GM21381 (cell line): ENCODE data around the gene ARL17A.
"Not testable (repeated sequence)": the region's sequence is repeated elsewhere in the genome, so short reads cannot be mapped to it uniquely, and the experiment has no call there.

Experiments used
- ATAC-seq: cut with Tn5 transposase; IDR thresholded peaks from one replicate; pipeline ENCODE4 v1.9.1; 2021; ENCODE audit warnings: mild to moderate bottlenecking, moderate library complexity; ENCODE audit not compliant: unreplicated experiment

ARL17A gene

DNA sequence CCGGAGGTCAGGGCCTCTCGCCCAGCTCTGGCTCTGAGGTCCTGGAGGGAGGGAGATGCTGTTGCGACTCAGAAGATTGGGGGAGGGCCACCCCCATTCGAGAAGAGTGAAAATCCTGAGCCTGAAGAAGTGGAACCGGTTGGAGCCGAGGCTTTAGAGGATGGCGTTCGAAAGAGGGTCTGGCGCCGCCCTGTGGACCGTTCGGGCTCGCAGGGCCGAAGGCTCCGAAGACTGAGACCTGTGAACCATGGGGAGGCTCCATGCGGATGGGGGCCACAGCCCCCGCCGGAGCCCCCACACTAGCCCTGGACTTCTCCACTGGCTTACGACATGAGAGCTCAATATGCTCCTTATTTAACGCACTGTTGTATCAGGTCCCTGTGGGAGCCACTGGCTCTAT is 20.3 kb downstream of the ARL17A start:
- ATAC-seq: not testable (repeated sequence)

DNA sequence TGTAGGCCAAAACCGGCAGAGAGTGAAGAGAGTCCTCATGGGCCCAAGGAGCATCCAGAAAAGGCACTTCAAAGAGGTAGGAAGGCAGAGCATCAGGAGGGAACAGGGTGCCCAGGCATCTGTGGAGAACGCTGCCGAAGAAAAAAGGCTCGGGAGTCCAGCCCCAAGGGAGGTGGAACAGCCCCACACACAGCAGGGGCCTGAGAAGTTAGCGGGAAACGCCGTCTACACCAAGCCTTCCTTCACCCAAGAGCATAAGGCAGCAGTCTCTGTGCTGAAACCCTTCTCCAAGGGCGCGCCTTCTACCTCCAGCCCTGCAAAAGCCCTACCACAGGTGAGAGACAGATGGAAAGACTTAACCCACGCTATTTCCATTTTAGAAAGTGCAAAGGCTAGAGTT is 30.9 kb downstream of the ARL17A start:
- ATAC-seq: not testable (repeated sequence)

DNA sequence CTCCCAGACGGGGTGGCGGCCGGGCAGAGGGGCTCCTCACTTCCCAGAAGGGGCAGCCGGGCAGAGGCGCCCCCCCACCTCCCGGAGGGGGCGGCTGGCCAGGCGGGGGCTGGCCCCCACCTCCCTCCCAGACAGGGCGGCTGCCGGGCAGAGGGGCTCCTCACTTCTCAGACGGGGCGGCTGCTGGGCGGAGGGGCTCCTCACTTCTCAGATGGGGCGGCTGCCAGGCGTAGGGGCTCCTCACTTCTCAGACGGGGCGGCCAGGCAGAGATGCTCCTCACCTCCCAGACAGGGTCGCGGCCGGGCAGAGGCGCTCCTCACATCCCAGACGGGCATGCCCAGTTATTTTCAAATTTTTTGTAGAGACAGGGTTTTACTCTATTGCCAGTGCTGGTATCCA is 44.8 kb downstream of the ARL17A start:
- ATAC-seq: not testable (repeated sequence)

DNA sequence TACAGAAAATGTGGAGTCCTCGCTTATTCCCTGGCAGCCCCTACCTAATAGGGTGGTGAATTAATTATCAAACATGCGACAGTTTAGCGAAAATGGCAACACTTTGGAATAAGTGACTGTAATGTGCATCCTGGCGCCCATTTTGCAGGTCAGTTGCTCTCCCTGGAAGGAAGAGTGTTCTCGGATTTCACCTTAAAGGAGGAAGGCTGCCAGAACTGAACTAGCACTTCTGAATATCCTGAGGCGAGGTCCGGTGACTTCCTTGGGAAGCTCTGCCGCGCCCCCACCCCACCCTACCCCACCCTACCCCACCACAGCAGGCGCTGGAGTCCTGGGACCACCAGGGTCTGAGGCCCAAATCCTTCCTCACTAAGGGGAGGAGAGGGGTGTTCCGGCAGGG is 67.3 kb downstream of the ARL17A start, which contains the start of gene LRRC37A2:
TSS of gene LRRC37A2 (plus strand) at position 301 of the 400 bp plus-strand sequence. CDS start 245 bp downstream, outside the sequence.
- ATAC-seq: not testable (repeated sequence)

DNA sequence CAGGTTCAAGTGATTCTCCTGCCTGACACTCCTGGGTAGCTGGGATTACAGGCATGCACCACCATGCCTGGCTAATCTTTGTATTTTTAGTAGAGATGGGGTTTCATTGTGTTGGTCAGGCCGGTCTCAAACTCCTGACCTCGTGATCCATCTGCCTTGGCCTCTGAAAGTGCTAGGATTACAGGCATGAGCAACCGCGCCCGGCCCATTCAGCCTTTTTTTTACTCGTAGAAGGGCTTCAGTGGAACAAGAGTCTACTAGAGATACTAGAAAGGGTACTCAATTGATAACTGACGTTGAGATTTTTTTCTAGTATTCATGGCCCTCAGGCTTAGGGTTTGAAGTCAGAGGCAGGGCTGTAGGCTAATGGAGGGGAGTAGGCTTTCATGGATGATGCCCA is 73.6 kb downstream of the ARL17A start:
- ATAC-seq: not testable (repeated sequence)

DNA sequence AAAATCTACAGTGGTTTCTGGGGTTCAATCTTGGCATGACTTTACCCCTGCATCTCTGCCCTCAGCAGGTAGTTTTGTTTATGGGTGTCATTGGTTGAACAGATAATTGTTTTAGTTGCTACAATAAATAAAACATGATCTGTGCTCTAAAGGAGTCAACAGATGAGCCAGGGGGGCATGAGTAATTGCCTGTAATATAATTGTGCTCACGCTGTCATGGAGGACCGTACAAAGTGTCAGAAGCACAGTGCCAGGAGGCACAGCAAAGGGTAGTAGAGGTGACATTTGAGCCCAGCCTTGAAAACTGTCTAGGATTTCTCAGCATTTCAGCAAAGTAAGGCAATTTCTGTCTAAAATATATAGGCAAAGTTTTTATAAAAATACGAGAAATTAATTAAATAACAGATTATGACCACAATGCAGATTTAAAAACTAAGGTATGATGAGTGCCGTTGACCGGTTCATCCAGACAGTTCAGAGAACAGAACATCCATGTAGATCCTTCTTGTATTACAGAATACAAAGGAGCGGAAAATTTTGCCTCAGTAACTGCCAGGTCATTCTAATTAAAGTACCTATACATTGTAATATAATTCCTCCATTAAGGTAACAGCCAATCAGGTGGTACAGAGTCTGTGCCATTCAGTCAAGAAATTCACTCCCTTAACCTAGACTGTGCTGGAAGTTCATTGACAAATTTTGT is 79.9 kb downstream of the ARL17A start:
- not testable (repeated sequence) for ATAC-seq

DNA sequence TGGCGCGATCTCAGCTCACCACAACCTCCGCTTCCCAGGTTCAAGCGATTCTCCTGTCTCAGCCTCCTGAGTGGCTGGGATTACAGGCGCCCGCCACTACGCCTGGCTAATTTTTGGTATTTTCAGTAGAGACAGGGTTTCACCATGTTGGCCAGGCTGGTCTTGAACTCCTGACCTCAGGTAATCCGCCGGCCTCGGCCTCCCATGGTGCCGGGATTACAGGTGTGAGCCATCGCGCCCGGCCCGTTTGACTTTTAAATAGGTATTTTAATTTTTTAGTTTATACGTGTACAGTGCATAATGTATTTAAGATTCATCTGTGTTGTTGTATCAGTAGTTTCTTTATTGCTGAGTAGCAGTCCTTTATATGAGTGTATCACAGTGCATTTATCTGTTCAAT is 87.5 kb downstream of the ARL17A start:
- not testable (repeated sequence) for ATAC-seq

DNA sequence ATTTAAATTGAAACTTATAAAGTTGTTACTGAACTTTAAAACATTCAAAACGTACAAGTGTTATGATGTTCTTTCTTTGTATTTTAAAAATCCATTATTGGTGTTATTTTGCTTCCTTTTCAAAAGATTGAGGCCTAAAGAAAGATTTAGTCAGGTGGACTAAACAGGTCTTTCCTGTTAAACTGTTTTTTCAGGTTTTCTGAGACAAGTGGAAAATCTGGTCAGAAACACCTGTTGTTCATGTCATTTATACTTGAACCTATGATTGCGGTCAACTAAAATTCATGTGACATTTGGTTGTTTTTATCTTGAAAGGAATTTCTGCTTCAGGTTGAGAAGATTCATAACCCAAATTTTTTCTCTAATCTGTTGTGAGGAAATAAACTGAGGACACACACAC is 98.2 kb downstream of the ARL17A start:
- not testable (repeated sequence) for ATAC-seq

DNA sequence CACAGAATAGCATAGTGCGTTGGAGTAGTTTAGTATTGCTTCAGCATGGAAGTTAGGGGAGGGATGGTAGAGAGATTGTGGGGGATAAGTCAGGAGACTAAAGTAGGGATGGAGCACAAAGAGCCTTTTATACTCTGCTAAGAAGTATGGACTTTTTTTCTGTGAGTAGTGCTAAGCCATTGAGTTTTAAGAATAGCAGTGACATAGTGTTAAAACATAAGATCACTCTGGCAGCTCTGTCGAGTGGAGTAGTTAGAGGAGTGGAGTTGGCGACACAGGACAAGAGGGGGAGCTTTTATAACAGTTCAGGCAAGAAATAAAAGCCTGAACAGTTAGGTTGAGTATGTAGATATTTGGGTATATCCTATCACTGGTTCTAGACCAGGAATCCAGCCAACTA is 100.7 kb downstream of the ARL17A start:
- ATAC-seq: not testable (repeated sequence)

DNA sequence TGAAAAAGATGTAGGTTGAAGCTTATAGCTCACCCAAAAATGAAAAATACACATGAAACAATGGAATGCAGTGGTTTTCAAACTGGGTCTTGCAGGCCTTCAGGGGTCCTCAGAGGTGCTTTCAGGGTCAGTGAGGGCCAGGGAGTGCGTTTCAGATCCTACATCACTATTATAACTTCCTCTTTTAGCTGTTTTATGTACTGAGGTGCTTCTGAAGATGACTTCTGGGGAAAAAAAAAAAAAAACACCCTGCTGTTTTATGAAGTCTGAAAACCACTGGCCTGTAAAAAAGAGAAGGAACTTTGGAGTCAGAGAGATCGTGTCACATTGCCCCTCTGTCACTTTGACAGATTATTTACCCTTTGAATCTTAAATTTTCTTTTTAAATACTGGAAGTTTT is 103.9 kb downstream of the ARL17A start:
- not testable (repeated sequence) for ATAC-seq

DNA sequence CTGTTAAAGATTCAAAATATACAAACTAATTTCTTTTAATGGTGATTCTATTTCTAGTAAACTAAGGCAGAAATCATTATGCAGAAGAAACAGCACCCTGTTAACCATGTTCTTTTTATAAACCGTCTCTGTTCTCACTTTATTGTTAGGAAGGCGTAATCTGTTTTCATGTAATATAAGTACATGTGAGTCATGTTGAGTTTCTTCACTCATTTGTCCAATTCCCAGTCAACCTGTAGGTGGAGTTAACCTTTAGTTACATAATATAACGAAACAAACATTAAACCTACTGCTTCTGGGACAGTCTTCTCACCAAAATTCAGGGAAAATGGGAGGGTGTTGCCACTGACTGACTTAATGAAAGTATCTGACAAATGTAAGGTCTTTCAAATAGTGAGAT is 105.0 kb downstream of the ARL17A start:
- not testable (repeated sequence) for ATAC-seq

DNA sequence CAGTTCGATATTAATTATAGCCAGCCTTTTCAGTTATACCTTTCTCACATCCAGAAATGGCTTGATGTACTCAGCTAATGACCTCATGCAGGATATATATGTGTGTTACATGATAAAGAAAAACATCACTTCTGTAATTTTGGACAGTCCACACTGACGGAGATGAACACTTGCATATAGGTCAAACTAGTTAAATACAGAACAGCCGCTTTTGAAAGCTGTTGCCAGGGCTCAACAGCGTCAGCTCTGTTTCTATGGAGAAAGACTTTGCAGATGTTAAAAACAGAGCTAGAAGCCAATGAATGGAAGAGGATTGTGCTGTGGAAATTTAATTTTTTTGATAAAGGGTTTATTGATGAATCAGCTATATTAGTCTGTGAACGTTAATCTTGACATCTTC is 111.9 kb downstream of the ARL17A start:
- ATAC-seq: not testable (repeated sequence)
